ENCODE data around the gene CREB3L2. TPM values are rescaled to one million over a fixed set of nuclear protein-coding genes. Genes with fewer than 3 reads are reported as not detected.
"Not testable (repeated sequence)": the region's sequence is repeated elsewhere in the genome, so short reads cannot be mapped to it uniquely, and the experiment has no call there.

CREB3L2 gene
- total RNA-seq, 1 donor from 2014 or later: 28.2 TPM

DNA sequence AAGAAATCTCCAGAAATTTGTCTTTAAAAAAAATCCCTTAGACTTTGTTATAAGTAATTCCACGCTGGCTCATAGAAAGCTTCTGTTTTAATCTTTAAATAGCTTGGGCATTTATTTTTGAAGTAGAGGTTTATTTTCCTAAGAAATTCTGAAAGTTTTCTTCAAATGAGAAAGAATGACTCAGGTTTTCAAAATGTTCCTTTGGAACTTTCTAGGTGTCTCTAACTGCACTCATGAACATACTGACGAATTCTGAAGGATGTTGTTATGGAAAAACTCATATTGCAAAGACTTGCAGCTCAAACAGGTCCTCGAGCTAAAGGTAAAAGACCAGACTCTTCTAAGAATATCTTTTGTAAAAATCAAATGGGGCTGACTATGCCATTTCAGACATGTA, 165.8 kb downstream of the CREB3L2 start:
- TF ChIP-seq, protein P1, sequence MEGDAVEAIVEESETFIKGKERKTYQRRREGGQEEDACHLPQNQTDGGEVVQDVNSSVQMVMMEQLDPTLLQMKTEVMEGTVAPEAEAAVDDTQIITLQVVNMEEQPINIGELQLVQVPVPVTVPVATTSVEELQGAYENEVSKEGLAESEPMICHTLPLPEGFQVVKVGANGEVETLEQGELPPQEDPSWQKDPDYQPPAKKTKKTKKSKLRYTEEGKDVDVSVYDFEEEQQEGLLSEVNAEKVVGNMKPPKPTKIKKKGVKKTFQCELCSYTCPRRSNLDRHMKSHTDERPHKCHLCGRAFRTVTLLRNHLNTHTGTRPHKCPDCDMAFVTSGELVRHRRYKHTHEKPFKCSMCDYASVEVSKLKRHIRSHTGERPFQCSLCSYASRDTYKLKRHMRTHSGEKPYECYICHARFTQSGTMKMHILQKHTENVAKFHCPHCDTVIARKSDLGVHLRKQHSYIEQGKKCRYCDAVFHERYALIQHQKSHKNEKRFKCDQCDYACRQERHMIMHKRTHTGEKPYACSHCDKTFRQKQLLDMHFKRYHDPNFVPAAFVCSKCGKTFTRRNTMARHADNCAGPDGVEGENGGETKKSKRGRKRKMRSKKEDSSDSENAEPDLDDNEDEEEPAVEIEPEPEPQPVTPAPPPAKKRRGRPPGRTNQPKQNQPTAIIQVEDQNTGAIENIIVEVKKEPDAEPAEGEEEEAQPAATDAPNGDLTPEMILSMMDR (IDR thresholded peaks at IDR 0.05; ENCODE audit: insufficient read depth, low read length, poor library complexity, severe bottlenecking): no peak
- no peak for DNase-seq (ENCODE audit: low read depth)
- no peaks in the 10 kb centered on the region for H3K27me3 ChIP-seq (ENCODE audit: control insufficient read depth, insufficient read depth, low read length)
- no peak overlapping the region for H3K4me3 ChIP-seq (ENCODE audit: low read depth, low read length)
- no peaks in the 10 kb centered on the region for H3K36me3 ChIP-seq (ENCODE audit: control insufficient read depth, insufficient read depth, low read length)

DNA sequence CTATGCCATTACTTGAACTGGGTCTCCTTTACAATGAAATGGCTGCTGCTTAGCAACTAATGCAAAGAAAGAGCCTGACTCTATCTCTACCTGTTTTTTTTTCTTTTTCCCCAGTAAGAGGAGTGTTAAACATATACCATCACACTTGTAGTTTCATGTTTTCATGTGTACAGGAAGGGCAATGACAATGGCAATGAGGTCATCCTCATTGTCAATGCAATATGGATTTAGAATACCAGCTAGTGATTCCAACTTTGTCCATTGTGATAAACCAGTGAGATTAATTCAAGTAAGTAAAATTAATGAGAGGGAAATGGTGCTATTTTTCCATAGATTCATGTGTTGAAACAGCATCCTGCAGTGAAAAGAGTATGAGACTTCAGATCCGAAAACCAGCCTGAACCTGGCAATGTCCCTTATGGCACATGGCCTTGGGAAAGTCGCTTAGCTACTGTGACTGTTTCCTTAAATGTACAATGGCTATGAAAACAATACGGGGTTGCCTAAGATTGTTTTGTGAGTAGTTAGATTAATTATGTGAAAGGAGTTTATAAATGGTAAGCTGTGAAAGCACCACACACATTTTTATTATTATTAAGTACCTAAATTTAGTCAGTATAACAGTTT, 166.3 kb downstream of the CREB3L2 start:
- TF ChIP-seq, protein P1 (IDR thresholded peaks at IDR 0.05; ENCODE audit: insufficient read depth, low read length, poor library complexity, severe bottlenecking): no peak
- Histone ChIP-seq H3K4me3 (ENCODE audit: low read depth, low read length) (no peak overlapping the region), H3K36me3 (ENCODE audit: control insufficient read depth, insufficient read depth, low read length) (no peaks in the 10 kb centered on the region), H3K27me3 (ENCODE audit: control insufficient read depth, insufficient read depth, low read length) (no peaks in the 10 kb centered on the region)
- DNase-seq (ENCODE audit: low read depth): no peak

DNA sequence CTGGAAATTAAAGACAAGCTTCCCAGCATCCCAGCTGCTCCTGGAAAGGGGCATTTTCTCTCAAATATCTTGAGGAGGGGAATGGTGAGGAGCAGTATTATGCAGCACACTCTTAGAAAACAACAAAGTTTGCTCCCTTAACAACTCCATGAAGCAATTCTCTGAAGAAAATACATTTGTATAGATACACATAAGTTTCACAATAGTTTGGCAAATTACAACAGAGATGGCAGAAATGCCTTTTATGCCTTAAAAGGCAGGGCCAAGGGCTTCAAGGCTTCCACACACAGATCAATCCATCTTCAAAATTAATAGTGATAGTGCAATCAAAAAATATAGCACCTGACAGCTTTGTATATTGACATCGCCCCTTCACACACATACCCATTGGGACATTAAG, 167.3 kb downstream of the CREB3L2 start:
- no peak for DNase-seq (ENCODE audit: low read depth)

DNA sequence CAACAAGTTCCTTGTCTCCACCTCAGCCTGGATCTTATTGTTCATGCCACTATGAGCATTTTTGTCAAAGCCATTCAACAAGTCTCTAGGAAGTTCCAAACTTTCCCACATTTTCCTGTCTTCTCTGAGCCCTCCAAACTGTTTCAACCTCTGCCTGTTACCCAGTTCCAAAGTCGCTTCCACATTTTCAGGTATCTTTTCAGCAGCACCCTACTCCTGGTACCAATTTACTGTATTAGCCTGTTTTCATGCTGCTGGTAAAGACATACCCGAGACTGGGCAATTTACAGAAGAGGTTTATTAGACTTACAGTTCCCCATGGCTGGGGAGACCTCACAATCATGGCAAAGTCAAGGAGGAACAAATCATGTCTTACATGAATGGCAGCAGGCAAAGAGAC, 168.9 kb downstream of the CREB3L2 start:
- not testable (repeated sequence) for H3K27me3 ChIP-seq (ENCODE audit: control insufficient read depth, insufficient read depth, low read length); DNase-seq (ENCODE audit: low read depth); H3K4me3 ChIP-seq (ENCODE audit: low read depth, low read length); H3K36me3 ChIP-seq (ENCODE audit: control insufficient read depth, insufficient read depth, low read length)

More for the DNA sequence above, 167.3 kb downstream of the CREB3L2 start:
- TF ChIP-seq, protein P1 (IDR thresholded peaks at IDR 0.05; ENCODE audit: insufficient read depth, low read length, poor library complexity, severe bottlenecking): no peak
- H3K36me3 ChIP-seq (ENCODE audit: control insufficient read depth, insufficient read depth, low read length): no peaks in the 10 kb centered on the region
- no peaks in the 10 kb centered on the region for H3K27me3 ChIP-seq (ENCODE audit: control insufficient read depth, insufficient read depth, low read length)
- no peak overlapping the region for H3K4me3 ChIP-seq (ENCODE audit: low read depth, low read length)

DNA sequence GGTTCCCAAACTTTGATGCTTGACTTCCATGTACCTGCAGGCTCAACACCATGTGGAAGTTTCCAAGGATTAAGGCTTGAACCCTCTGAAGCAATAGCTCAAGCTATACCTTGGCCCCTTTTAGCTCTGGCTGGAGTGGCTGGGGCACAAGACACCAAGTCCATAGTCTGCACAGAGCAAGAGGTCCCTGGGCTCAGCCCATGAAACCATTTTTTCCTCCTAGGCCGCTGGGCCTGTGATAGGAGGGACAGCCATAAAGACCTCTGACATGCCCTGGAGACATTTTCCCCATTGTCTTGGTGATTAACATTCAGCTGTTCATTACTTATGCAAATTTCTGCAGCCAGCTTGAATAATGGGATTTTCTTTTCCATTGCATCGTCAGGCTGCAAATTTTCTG, 169.5 kb downstream of the CREB3L2 start:
- H3K27me3 ChIP-seq (ENCODE audit: control insufficient read depth, insufficient read depth, low read length): no peaks in the 10 kb centered on the region
- TF ChIP-seq, protein P1 (IDR thresholded peaks at IDR 0.05; ENCODE audit: insufficient read depth, low read length, poor library complexity, severe bottlenecking): no peak
- DNase-seq (ENCODE audit: low read depth): no peak
- no peaks in the 10 kb centered on the region for H3K36me3 ChIP-seq (ENCODE audit: control insufficient read depth, insufficient read depth, low read length)
- H3K4me3 ChIP-seq (ENCODE audit: low read depth, low read length): no peak overlapping the region

DNA sequence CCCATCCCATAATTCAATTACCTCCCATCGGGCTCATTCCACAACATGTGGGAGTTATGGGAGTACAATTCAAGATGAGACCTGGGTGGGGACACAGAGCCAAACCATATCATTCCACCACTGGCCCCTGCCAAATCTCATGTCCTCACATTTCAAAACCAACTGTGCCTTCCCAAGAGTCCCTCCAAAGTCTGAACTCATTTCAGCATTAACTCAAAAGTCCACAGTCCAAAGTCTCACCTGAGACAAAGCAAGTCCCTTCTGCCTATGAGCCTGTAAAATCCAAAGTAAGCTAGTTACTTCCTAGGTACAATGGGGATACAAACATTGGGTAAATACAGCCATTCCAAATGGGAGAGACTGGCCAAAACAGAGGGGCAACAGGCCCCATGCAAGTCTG, 170.3 kb downstream of the CREB3L2 start:
- H3K36me3 ChIP-seq (ENCODE audit: control insufficient read depth, insufficient read depth, low read length); H3K4me3 ChIP-seq (ENCODE audit: low read depth, low read length); DNase-seq (ENCODE audit: low read depth); H3K27me3 ChIP-seq (ENCODE audit: control insufficient read depth, insufficient read depth, low read length): not testable (repeated sequence)

DNA sequence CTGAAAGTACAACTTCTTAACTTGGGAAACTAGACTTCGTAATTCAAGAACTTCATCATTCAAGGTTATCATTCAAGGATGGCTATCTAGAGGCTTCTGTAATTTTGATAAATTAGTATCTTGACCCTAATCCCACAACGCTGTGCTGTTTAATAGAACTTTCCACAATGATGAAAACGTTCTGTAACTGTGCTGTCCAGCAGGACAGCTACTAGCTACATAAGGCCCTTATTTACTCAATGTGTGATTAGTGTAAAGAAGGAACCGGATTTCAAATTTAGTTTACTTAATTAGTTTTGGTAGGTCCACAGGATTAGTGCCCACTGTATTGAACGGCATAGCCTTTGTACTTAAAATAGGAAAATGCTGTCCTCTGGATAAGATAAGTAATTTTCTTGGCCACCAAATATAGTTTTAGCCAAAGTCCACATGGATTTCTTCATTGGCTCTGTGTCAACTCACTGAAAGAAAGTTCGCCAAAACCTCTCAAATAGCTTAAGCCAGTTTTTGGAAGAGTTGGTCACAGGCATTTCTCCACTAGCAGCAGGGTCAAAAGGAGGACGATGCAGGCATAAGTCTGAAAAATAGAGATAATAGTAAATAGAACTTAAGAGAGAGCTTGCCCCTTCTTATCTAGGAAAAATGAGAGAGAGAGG, 172.4 kb downstream of the CREB3L2 start:
- no peaks in the 10 kb centered on the region for H3K27me3 ChIP-seq (ENCODE audit: control insufficient read depth, insufficient read depth, low read length)
- TF ChIP-seq, protein P1 (IDR thresholded peaks at IDR 0.05; ENCODE audit: insufficient read depth, low read length, poor library complexity, severe bottlenecking): no peak
- H3K4me3 ChIP-seq (ENCODE audit: low read depth, low read length): no peak overlapping the region
- no peak for DNase-seq (ENCODE audit: low read depth)
- no peaks in the 10 kb centered on the region for H3K36me3 ChIP-seq (ENCODE audit: control insufficient read depth, insufficient read depth, low read length)
